Measurements from ENCODE around the gene ST8SIA6. TPM values are rescaled to one million over a fixed set of nuclear protein-coding genes. Genes with fewer than 3 reads are reported as not detected.
"Not testable (repeated sequence)": the region's sequence is repeated elsewhere in the genome, so short reads cannot be mapped to it uniquely, and the experiment has no call there.

ST8SIA6 gene, protein sequence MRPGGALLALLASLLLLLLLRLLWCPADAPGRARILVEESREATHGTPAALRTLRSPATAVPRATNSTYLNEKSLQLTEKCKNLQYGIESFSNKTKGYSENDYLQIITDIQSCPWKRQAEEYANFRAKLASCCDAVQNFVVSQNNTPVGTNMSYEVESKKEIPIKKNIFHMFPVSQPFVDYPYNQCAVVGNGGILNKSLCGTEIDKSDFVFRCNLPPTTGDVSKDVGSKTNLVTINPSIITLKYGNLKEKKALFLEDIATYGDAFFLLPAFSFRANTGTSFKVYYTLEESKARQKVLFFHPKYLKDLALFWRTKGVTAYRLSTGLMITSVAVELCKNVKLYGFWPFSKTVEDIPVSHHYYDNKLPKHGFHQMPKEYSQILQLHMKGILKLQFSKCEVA
- 0.03 and 0.10 TPM in 2 replicates for total RNA-seq (2014; rRNA removed; shearing (Covaris generic))
- polyA plus RNA-seq (2015; cell fraction: cytosol; rRNA removed) = 0.06 and 0.16 TPM in 2 replicates
- polyA plus RNA-seq (2015; cell fraction: nucleus; rRNA removed) = 0.07 and 0.40 TPM in 2 replicates

DNA sequence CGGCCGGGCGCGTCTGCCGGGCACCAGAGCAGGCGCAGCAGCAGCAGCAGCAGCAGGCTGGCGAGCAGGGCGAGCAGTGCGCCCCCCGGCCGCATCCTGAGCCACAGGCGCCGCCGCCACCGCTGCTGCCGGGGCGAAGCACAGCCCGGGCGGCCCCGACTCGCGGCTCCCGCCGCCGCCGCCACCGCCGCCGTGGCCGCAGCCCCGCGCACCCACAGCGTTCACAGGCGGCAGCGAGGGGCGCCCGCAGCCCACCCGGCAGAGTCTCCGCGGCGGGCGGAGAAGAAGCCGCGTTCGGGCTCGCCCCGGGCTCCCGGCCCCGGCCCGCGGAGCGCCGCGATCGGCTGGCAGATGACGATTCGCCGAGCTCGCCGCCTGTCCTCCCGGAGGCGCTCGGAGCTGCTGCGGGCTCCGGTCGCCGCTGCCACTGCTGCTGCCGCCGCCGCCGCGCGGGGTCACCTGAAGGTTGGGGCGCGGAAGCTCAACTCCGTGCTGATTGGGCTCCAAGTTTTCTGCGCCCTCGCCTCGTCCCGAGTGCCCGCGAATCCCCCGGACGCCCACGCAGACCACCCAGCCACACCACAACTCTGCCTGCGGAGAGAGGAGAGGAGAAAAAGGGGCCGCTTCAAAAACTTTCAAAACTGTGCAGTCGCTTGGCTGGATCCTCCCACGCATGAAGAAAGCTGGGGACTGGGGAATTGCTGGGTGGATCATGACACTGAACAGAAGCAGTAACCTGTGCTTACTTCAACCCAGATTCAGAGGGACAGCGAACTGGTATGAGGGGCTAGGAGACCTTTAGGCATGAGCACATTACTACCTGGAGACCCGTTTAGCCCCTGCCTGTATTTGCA, at the start of gene ST8SIA6:
Gene ST8SIA6, minus strand, starts transcription at position 435 of the 854 bp plus-strand sequence. Its CDS starts 340 bp downstream, at position 95.
- peak; percentile 13 for DNase-seq (ENCODE audit: low read depth)

DNA sequence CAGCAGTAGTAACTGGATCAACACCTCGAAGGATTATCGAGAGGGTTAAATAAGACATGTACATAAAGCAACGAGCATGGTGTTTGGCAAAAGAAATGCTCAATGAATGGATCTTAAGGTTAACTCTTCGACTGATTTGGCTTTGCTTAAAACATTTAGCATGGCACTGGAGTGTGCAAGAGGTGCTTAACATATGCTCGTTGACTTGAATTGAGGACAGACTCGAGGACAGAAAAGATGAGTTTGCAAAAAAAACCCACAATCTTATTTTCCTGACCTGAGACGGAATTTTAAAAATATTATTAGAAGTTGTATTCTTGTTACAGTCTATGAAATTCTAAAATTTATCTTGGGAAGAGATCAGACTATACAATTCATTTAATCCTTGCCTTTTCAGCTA, 49.4 kb upstream of the ST8SIA6 start:
- no peak for DNase-seq (ENCODE audit: low read depth)

GRCh38 chr10:17502814-17503213, 48.4 kb upstream of the ST8SIA6 start:
- DNase-seq (ENCODE audit: low read depth) = no peak

DNA sequence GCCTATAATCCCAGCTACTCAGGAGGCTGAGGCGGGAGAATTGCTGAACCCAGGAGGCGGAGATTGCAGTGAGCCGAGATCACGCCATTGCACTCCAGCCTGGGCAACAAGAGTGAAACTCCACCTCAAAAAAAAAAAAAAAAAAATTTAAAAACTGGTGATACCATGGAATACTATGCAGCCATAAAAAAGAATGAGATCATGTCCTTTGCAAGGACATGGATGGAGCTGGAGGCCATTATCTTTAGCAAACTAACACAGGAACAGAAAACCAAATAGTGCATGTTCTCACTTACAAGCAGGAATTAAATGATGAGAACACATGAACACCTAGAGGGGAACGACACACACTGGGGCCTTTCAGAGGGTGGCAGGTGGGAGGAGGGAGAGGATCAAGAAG, 44.6 kb upstream of the ST8SIA6 start:
- DNase-seq (ENCODE audit: low read depth) = not testable (repeated sequence)

- no peak for DNase-seq (ENCODE audit: low read depth)
Observed at GRCh38 chr10:17497446-17498030, 43.1 kb upstream of the ST8SIA6 start.

DNA sequence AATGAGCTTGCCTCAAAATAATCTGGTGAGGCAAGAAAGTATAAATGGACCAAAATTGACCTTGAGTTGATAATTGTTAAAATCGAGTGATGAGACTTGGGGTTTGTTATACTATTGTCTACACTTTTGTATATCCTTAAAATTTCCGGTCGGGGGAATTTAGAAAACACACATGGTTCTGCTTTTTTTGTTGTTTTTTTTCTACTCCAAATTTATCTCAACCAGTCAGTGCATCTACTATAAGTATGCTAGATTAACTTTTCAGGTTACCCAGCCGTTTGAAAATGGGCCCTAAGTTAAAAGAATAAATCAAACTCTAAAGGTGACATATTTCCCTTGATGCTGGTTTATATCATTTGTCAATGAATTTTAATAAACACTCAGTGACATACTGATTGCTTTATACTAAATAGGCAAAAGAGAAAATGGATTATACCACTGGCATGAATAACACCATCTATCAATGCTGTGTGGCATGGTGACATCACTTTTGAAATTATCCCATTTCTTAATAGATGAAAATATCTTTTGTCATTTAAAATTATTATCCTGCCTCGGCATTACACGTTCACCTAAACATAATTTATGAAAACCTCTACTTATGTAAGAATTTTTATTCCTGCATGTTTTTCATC, 40.3 kb upstream of the ST8SIA6 start:
- DNase-seq (ENCODE audit: low read depth) = no peak

- DNase-seq (ENCODE audit: low read depth) = no peak
Observed at GRCh38 chr10:17488848-17489247, 34.5 kb upstream of the ST8SIA6 start.

- DNase-seq (ENCODE audit: low read depth) = no peak
Observed at GRCh38 chr10:17483079-17483478, 28.7 kb upstream of the ST8SIA6 start.

GRCh38 chr10:17479822-17480221, 25.4 kb upstream of the ST8SIA6 start:
- DNase-seq (ENCODE audit: low read depth) = no peak

GRCh38 chr10:17479015-17479615, 24.7 kb upstream of the ST8SIA6 start:
- no peak for DNase-seq (ENCODE audit: low read depth)

DNA sequence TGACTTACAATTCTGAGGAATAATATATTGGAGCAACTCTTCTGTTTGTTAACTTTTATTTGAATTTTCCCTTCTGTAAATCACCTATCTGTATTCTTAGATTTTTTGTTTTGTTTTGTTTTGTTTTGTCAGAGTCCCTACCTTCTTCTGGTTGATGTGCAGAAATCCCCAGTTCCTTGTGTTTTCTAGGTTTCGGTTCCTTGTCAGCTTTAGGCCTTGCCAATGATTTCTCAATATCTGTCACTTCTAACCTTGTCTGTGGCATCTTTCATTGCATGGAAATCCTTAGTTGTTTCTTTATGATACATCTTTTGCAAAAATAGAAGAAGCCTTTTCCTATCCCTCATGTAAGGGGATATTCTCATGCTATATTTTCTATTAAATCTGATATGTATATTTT, 21.7 kb upstream of the ST8SIA6 start:
- DNase-seq (ENCODE audit: low read depth) = no peak

DNA sequence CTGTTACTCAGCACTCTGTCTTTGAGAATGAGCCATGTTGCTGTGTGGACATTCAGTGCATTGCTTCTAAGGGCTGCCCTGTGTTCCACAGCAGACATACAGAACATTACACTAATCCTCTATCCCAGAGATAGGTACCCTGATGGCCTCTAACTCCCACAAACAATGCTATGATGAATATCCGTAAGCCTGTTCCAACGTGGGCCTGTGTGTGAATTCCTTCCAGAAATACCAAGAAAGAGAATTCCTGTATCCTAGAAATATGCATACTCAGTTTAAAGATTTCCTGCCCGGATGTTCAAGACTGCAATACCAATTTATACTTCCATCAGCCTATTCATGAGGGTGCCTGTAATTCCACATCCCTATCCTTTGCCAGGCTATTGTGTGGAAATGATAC, 21.3 kb upstream of the ST8SIA6 start:
- no peak for DNase-seq (ENCODE audit: low read depth)

DNA sequence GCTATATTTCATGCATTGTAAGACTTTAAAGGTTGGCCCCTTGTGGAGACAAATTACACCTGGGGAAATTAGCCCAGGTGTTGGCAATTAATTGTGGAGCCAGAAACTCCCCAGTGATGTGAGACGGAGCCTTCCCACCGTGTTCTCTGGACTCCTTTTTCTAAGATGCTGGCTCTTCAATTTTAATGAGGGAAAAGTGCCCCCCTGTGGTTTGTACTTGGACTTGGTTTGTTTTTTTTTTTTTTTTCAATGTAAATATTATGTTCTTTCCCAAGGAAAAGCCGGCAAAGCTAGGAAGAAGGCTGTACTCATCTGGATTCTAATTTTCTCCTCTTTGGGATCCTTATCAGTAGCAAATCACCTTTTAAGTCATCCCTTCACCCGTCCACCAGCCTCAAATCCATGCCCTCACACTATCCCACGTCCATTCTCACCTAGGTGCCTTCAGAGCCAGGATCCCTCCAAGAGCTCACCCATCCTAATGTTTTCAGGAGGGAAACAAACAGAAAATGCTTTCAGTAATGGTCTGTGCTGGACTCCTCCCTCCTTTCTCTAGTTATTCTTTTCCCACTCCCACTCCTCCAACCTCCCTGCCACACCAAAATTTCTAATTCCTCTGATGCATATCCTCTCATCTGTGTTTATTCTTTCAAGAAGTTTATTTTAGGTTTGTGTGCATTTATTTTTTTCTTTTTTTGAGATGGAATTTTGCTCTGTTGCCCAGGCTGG, 20.4 kb upstream of the ST8SIA6 start:
- DNase-seq (ENCODE audit: low read depth) = no peak

- no peak for DNase-seq (ENCODE audit: low read depth)
Observed at GRCh38 chr10:17473228-17473950, 19.0 kb upstream of the ST8SIA6 start.

GRCh38 chr10:17472481-17473227, 18.3 kb upstream of the ST8SIA6 start:
- no peak for DNase-seq (ENCODE audit: low read depth)

GRCh38 chr10:17470246-17470645, 15.9 kb upstream of the ST8SIA6 start:
- no peak for DNase-seq (ENCODE audit: low read depth)

DNA sequence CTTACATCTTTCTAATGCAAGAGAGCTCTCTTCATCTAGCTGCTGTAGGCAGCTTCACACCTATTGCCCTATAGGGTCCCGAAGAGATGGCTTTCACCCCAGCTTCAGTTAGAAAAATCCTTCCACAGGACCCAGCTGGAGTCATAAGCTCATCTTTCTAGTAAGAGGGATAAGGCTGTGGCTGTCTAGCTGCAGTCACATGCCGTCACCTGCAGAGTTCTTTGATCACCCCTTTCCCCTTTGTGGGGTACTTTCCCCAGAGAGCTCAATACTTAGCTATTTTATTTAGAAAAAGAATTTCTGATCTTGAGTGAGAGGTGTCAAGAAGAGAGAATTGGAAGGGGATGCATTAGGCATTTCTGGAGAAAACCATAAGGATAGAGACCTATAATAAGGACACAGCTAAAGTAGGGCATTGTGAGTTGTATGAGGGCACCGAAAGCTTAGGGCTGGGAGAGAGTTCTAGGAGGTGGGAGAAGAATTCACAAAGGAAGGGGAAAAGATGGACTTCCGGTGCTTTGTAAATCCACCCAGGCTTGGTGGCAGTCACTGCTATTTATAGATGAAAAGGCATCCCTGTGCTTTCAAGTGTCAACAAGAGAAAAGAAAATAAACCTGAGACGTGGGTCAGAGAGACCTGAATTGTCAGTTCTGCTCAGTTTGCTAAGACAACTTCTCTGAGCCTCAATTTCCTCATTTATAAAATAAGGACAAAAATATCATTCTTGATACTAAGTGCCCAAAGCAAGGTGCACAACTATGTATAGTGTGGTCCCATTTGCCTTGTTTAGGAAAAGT, 11.1 kb upstream of the ST8SIA6 start:
- DNase-seq (ENCODE audit: low read depth) = no peak

DNA sequence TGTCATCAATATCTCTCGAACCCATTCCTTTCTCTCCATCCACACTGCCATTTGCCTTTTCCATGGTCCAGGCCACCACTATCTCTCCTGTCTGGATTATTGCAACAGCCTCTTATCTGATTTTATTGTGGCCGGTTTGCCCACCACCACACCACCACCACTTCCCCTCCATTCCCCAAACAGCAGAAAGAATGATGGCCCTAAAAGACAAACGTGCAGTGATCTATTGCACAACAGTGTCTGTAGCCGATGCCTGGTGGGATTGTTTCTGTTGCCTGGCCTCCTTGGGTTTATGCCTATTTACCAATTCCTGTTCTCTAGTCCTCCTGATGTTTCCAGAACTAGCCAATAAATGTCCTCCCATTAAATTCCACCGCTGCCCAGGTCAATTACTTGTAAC, 10.2 kb upstream of the ST8SIA6 start:
- no peak for DNase-seq (ENCODE audit: low read depth)

Measured in HT1080 (cell line).